Measurements from ENCODE around the gene NAGS.
"Not testable (repeated sequence)": the region's sequence is repeated elsewhere in the genome, so short reads cannot be mapped to it uniquely, and the experiment has no call there.

NAGS gene

GRCh38 chr17:44004077-44004760 lies at the start of gene NAGS:
TSS of gene NAGS (plus strand) at chr17:44004622. CDS start at chr17:44004664, 42 bp downstream.
- no peak for DNase-seq

GRCh38 chr17:43956222-43956621 lies 48.2 kb upstream of the NAGS start:
- no peak for DNase-seq

- no peak for DNase-seq
Measured at GRCh38 chr17:43958748-43959352, 45.6 kb upstream of the NAGS start.

- not testable (repeated sequence) for DNase-seq
Measured at GRCh38 chr17:43961292-43961691, 43.1 kb upstream of the NAGS start.

GRCh38 chr17:43961954-43962353 lies 42.5 kb upstream of the NAGS start:
- DNase-seq = no peak

GRCh38 chr17:43962479-43962878 lies 41.9 kb upstream of the NAGS start:
- no peak for DNase-seq

- no peak for DNase-seq
Measured at GRCh38 chr17:43966276-43966675, 38.1 kb upstream of the NAGS start.

- no peak for DNase-seq
Measured at GRCh38 chr17:43967251-43967875, 37.1 kb upstream of the NAGS start.

- DNase-seq = no peak
Measured at GRCh38 chr17:43970366-43970765, 34.1 kb upstream of the NAGS start.

GRCh38 chr17:43971436-43971835 lies 33.0 kb upstream of the NAGS start:
- not testable (repeated sequence) for DNase-seq

GRCh38 chr17:43972444-43973212 lies 31.8 kb upstream of the NAGS start:
- not testable (repeated sequence) for DNase-seq

GRCh38 chr17:43974382-43975266 lies 29.8 kb upstream of the NAGS start:
- no peak for DNase-seq

- DNase-seq = no peak
Measured at GRCh38 chr17:43975898-43976297, 28.5 kb upstream of the NAGS start.

- no peak for DNase-seq
Measured at GRCh38 chr17:43976963-43977837, 27.2 kb upstream of the NAGS start.

GRCh38 chr17:43978078-43978477 lies 26.3 kb upstream of the NAGS start:
- no peak for DNase-seq

- DNase-seq = no peak
Measured at GRCh38 chr17:43979011-43979410, 25.4 kb upstream of the NAGS start.

- DNase-seq = no peak
Measured at GRCh38 chr17:43979671-43980070, 24.8 kb upstream of the NAGS start.

- DNase-seq = no peak
Measured at GRCh38 chr17:43982171-43982570, 22.3 kb upstream of the NAGS start.

GRCh38 chr17:43983196-43983514 lies 21.3 kb upstream of the NAGS start:
- no peak for DNase-seq

- DNase-seq = peak; percentile 23
Measured at GRCh38 chr17:43983515-43984411, 20.7 kb upstream of the NAGS start.

- DNase-seq = no peak
Measured at GRCh38 chr17:43984521-43984920, 19.9 kb upstream of the NAGS start.
